SK-N-SH treated with all-trans-retinoic acid at 6 μM for 48 hours (cell line): Measurements from ENCODE around the gene GRIA1.

Experiments
- CSRNP3 ChIP-seq: fragments of 250-450 bp; sonication (Bioruptor Pico); IDR thresholded peaks from 2 replicates; pipeline ENCODE4 v1.5.1; 2021; ENCODE audit warnings: mild to moderate bottlenecking, moderate library complexity
- GLIS3 ChIP-seq: fragments of 250-450 bp; sonication (Bioruptor Pico); IDR thresholded peaks from 2 replicates; pipeline ENCODE4 v1.5.0; 2020; ENCODE audit warnings: mild to moderate bottlenecking, moderate library complexity
- OSR1 ChIP-seq: fragments of 250-450 bp; sonication (Bioruptor Pico); IDR thresholded peaks from 2 replicates; pipeline ENCODE4 v1.8.0; 2022; ENCODE audit warnings: moderate library complexity, mild to moderate bottlenecking, inconsistent platforms
- PATZ1 ChIP-seq: fragments of 250-450 bp; sonication (Bioruptor Pico); IDR thresholded peaks from 2 replicates; pipeline ENCODE4 v1.8.0; 2020; ENCODE audit warnings: mild to moderate bottlenecking, moderate library complexity, borderline replicate concordance
- SNAI2 ChIP-seq: fragments of 250-450 bp; sonication (Bioruptor Pico); IDR thresholded peaks from 2 replicates; pipeline ENCODE4 v1.5.0; 2020; ENCODE audit warnings: mild to moderate bottlenecking, moderate library complexity
- TSHZ2 ChIP-seq: fragments of 250-450 bp; sonication (Bioruptor Pico); IDR thresholded peaks from 2 replicates; pipeline ENCODE4 v1.5.0; 2020; ENCODE audit warnings: mild to moderate bottlenecking, moderate library complexity
- ZFP3 ChIP-seq: fragments of 250-450 bp; sonication (Bioruptor Pico); IDR thresholded peaks from 2 replicates; pipeline ENCODE4 v1.5.0; 2020; ENCODE audit warnings: mild to moderate bottlenecking, moderate library complexity
- ZFP30 ChIP-seq: fragments of 450-650 bp; formaldehyde crosslinking; IDR thresholded peaks from 2 replicates; pipeline ENCODE4 v1.5.0; 2022; ENCODE audit warnings: mild to moderate bottlenecking, moderate library complexity
- ZNF70 ChIP-seq: fragments of 450-650 bp; formaldehyde crosslinking; IDR thresholded peaks from 2 replicates; pipeline ENCODE4 v1.5.0; 2020; ENCODE audit warnings: mild to moderate bottlenecking, moderate library complexity
- TF ChIP-seq, protein P1 (sequence below): fragments of 250-450 bp; sonication (Bioruptor Pico); IDR thresholded peaks from 2 replicates; pipeline ENCODE4 v1.5.1; 2020; ENCODE audit warnings: low read depth, mild to moderate bottlenecking, moderate library complexity

- TF ChIP-seq TSHZ2 (CRISPR knock-in tag), result no peak
- TF ChIP-seq PATZ1, result no peak
- no peak for TF ChIP-seq ZFP3
- no peak for TF ChIP-seq GLIS3 (CRISPR knock-in tag)
- TF ChIP-seq, protein P1, sequence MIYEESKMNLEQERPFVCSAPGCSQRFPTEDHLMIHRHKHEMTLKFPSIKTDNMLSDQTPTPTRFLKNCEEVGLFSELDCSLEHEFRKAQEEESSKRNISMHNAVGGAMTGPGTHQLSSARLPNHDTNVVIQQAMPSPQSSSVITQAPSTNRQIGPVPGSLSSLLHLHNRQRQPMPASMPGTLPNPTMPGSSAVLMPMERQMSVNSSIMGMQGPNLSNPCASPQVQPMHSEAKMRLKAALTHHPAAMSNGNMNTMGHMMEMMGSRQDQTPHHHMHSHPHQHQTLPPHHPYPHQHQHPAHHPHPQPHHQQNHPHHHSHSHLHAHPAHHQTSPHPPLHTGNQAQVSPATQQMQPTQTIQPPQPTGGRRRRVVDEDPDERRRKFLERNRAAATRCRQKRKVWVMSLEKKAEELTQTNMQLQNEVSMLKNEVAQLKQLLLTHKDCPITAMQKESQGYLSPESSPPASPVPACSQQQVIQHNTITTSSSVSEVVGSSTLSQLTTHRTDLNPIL (CRISPR knock-in tag), result no peak
- TF ChIP-seq SNAI2 (CRISPR knock-in tag), result no peak
- no peak for TF ChIP-seq ZNF70
- no peak for TF ChIP-seq ZFP30 (CRISPR knock-in tag)
- no peak for TF ChIP-seq OSR1
- no peak for TF ChIP-seq CSRNP3 (CRISPR knock-in tag)
These were observed 52.1 kb downstream of the GRIA1 start for GRCh38 chr5:153542536-153542935.
